PC-3 (cell line): ENCODE measurements around the gene GPR26. TPM values are rescaled to one million over a fixed set of nuclear protein-coding genes. Genes with fewer than 3 reads are reported as not detected.

Experiments
- ATAC-seq: fragments of 200-7000 bp; cut with Tn5 transposase; 2 replicates; pipeline ENCODE4 v1.9.1; 2020; ENCODE audit warnings: mild to moderate bottlenecking, moderate library complexity
- BruUV-seq: library from RNA; stranded (reverse); fragments of 400-500 nt; replicated peaks from 2 replicates; lab custom pipeline; 2021; lab: Mats Ljungman, UMichigan
- CTCF ChIA-PET: fragments of 300-600 bp; sonication (Branson Sonifier 250); formaldehyde crosslinking; loops from one replicate; lab custom pipeline; 2022; ENCODE audit warnings: antibody characterized with exemption; lab: Charles Lee
- POLR2A ChIA-PET: fragments of 300-600 bp; sonication (Branson Sonifier 250); formaldehyde crosslinking; loops from one replicate; lab custom pipeline; 2022; ENCODE audit warnings: antibody characterized with exemption; ENCODE audit not compliant: unreplicated experiment; lab: Charles Lee
- DNase-seq: peaks from one replicate; pipeline ENCODE4 v3.0.0-alpha.2; 2015
- H2AFZ ChIP-seq: fragments of 300-600 bp; sonication (generic); 2 replicates; pipeline ENCODE4 v1.6.0; 2016; ENCODE audit warnings: antibody characterized with exemption, low read length
- H3F3A ChIP-seq: fragments of 300-600 bp; sonication (generic); one replicate; pipeline ENCODE4 v1.6.0; 2017; ENCODE audit warnings: antibody characterized with exemption, low read length, control low read depth, mild to moderate bottlenecking; ENCODE audit not compliant: unreplicated experiment
- H3K27ac ChIP-seq: fragments of 300-600 bp; sonication (generic); 2 replicates; pipeline ENCODE4 v1.5.1; 2016; ENCODE audit warnings: mild to moderate bottlenecking, low read length
- H3K27me3 ChIP-seq: fragments of 300-600 bp; sonication (generic); 2 replicates; pipeline ENCODE4 v1.6.1; 2016; ENCODE audit warnings: low read length, mixed read lengths
- H3K36me3 ChIP-seq: fragments of 300-600 bp; sonication (generic); 2 replicates; pipeline ENCODE4 v1.6.1; 2016; ENCODE audit warnings: low read depth, mixed run types, low read length, mixed read lengths
- H3K4me1 ChIP-seq: fragments of 300-600 bp; sonication (generic); 2 replicates; pipeline ENCODE4 v1.5.1; 2016; ENCODE audit warnings: low read length; ENCODE audit not compliant: insufficient read depth
- H3K4me2 ChIP-seq: fragments of 300-600 bp; sonication (generic); 2 replicates; pipeline ENCODE4 v1.6.0; 2016; ENCODE audit warnings: low read length
- H3K4me3 ChIP-seq: fragments of 300-600 bp; sonication (generic); 2 replicates; pipeline ENCODE4 v1.5.1; 2016; ENCODE audit warnings: mild to moderate bottlenecking, low read length, mixed read lengths
- H3K79me2 ChIP-seq: fragments of 300-600 bp; sonication (generic); 2 replicates; pipeline ENCODE4 v1.6.1; 2017; ENCODE audit warnings: low read length, mixed read lengths
- H3K9ac ChIP-seq: fragments of 300-600 bp; sonication (generic); 2 replicates; pipeline ENCODE4 v1.6.0; 2016; ENCODE audit warnings: mild to moderate bottlenecking, low read length
- H3K9me2 ChIP-seq: fragments of 300-600 bp; sonication (generic); replicated peaks from 2 replicates; pipeline ENCODE4 v1.6.1; 2016; ENCODE audit warnings: mixed run types, low read length, mixed read lengths
- H3K9me3 ChIP-seq: fragments of 300-600 bp; sonication (generic); 2 replicates; pipeline ENCODE4 v1.6.1; 2016; ENCODE audit warnings: low read length, mixed read lengths
- H4K20me1 ChIP-seq: fragments of 300-600 bp; sonication (generic); 2 replicates; pipeline ENCODE4 v1.6.1; 2016; ENCODE audit warnings: low read length, mixed read lengths
- CTCF ChIP-seq: fragments of 300-600 bp; sonication (generic); conservative IDR thresholded peaks from 2 replicates; pipeline ENCODE4 v1.5.1; 2017; ENCODE audit warnings: antibody characterized with exemption, low read depth, mild to moderate bottlenecking, low read length
- EZH2 ChIP-seq: fragments of 300-600 bp; sonication (generic); IDR thresholded peaks from one replicate; pipeline ENCODE4 v1.6.1; 2017; ENCODE audit warnings: antibody characterized with exemption, mild to moderate bottlenecking, low read length; ENCODE audit not compliant: unreplicated experiment
- EZH2phosphoT487 ChIP-seq: fragments of 300-600 bp; sonication (generic); IDR thresholded peaks from 2 replicates; pipeline ENCODE4 v1.6.1; 2018; ENCODE audit warnings: mild to moderate bottlenecking, antibody characterized with exemption, low read length, borderline replicate concordance
- intact Hi-C: fragments of 100-400 bp; cut with micrococcal nuclease; formaldehyde crosslinking; loops from 2 replicates; pipeline ENCODE4 v1.9.0; 2023
- total RNA-seq: library from RNA; depleted of rRNA; stranded (reverse); fragments of >200 nt; gene quantifications from 2 replicates; pipeline ENCODE4 v1.2.3, GENCODE V29; 2014

Gene GPR26
- total RNA-seq, 1 experiment from 2014 or later, result not detected

- Histone ChIP-seq H3K79me2 (no peaks in the 10 kb centered on the region), H3K9me2 (no peaks in the 10 kb centered on the region), H3K4me3 (no peak overlapping the region), H3K27me3 (peaks cover 12% of the 10 kb centered on the region; the same call in 1 of the 2 replicates), H3K4me1 (no peaks in the 10 kb centered on the region), H3K27ac (no peak overlapping the region), H3K36me3 (no peaks in the 10 kb centered on the region), H3K9me3 (no peaks in the 10 kb centered on the region), H3K9ac (no peak overlapping the region), H3F3A (no peaks in the 10 kb centered on the region), H2AFZ (no peak overlapping the region), H3K4me2 (no peak overlapping the region), H4K20me1 (no peaks in the 10 kb centered on the region)
- ATAC-seq, result no peak
- POLR2A ChIA-PET, result no interaction called here
- intact Hi-C loops, result no loop called here
- BruUV-seq, result no TSS peak
- TF ChIP-seq CTCF (no peak), EZH2 (no peak), EZH2phosphoT487 (no peak)
- CTCF ChIA-PET, result no interaction called here
- DNase-seq, result no peak
Measured at GRCh38 chr10:123721441-123722049, 55.4 kb downstream of the GPR26 start.

- H3K9me2 ChIP-seq, result no peaks in the 10 kb centered on the region
- ATAC-seq (no peak), DNase-seq (no peak)
- H3K4me2 ChIP-seq, result no peak overlapping the region
- intact Hi-C loops, result no loop called here
- TF ChIP-seq EZH2 (no peak), CTCF (no peak), EZH2phosphoT487 (no peak)
- H3K27me3 ChIP-seq, result peaks cover 12% of the 10 kb centered on the region; the same call in 1 of the 2 replicates
- H3F3A ChIP-seq, result no peaks in the 10 kb centered on the region
- no peaks in the 10 kb centered on the region for H3K36me3 ChIP-seq
- H3K4me3 ChIP-seq, result no peak overlapping the region
- H3K79me2 ChIP-seq, result no peaks in the 10 kb centered on the region
- H3K9ac ChIP-seq, result no peak overlapping the region
- H3K27ac ChIP-seq, result no peak overlapping the region
- H2AFZ ChIP-seq, result no peak overlapping the region
- ChIA-PET CTCF (no interaction called here), POLR2A (no interaction called here)
- no peaks in the 10 kb centered on the region for H3K4me1 ChIP-seq
- BruUV-seq, result no TSS peak
- no peaks in the 10 kb centered on the region for H3K9me3 ChIP-seq
- H4K20me1 ChIP-seq, result no peaks in the 10 kb centered on the region
Measured at GRCh38 chr10:123722351-123722750, 56.2 kb downstream of the GPR26 start.

GRCh38 chr10:123724747-123725146 is 58.6 kb downstream of the GPR26 start:
- no peak overlapping the region for H3K27ac ChIP-seq
- ChIA-PET CTCF (no interaction called here), POLR2A (no interaction called here)
- intact Hi-C loops, result no loop called here
- TF ChIP-seq EZH2 (no peak), CTCF (no peak), EZH2phosphoT487 (no peak)
- no peaks in the 10 kb centered on the region for H3K79me2 ChIP-seq
- no peaks in the 10 kb centered on the region for H3K9me3 ChIP-seq
- no peak overlapping the region for H2AFZ ChIP-seq
- ATAC-seq, result no peak
- no peak overlapping the region for H3K4me3 ChIP-seq
- H3K27me3 ChIP-seq, result peaks cover 12% of the 10 kb centered on the region; the same call in 1 of the 2 replicates
- H3F3A ChIP-seq, result no peaks in the 10 kb centered on the region
- H3K9ac ChIP-seq, result no peak overlapping the region
- no peaks in the 10 kb centered on the region for H3K9me2 ChIP-seq
- H3K36me3 ChIP-seq, result no peaks in the 10 kb centered on the region
- DNase-seq, result no peak
- H3K4me1 ChIP-seq, result no peaks in the 10 kb centered on the region
- H3K4me2 ChIP-seq, result no peak overlapping the region
- H4K20me1 ChIP-seq, result no peaks in the 10 kb centered on the region
- BruUV-seq, result no TSS peak
